Spleen (tissue), 7 donors: ENCODE measurements around the gene CRHBP.

ENCODE experiments used
- CTCF ChIP-seq, 11 experiments: fragments of 200-600 bp in 7 of 11; fragments of 450-650 bp in 4 of 11; sonication (generic) in 4 of 11; IDR thresholded peaks in 8 of 11; conservative IDR thresholded peaks in 3 of 11; 1 replicate in 7 of 11; 2 replicates in 4 of 11; pipeline versions ENCODE4 v1.4.0 to v1.8.0; 2016 to 2021; ENCODE audit warnings: antibody characterized with exemption in 11 of 11, inconsistent platforms in 4 of 11, mild to moderate bottlenecking in 1 of 11
- POLR2A ChIP-seq, 3 donors: fragments of 450-650 bp; IDR thresholded peaks; one replicate each; pipeline ENCODE4 v1.5.1; 2017; ENCODE audit warnings: antibody characterized with exemption in 3 of 3, mild to moderate bottlenecking in 1 of 3
- POLR2AphosphoS5 ChIP-seq, 3 donors: sonication (generic); formaldehyde crosslinking; IDR thresholded peaks; one replicate each; pipeline ENCODE4 v1.5.1; 2017; ENCODE audit warnings: antibody characterized with exemption in 3 of 3
- donor health status: DM: no; HTN: no; CAD: no; lungs with moderate emphysema.
- donor health status: DM: no; HTN: no; CAD: no.
- donor health status: DM: no; HTN: no; CAD: no.

GRCh38 chr5:76974785-76975184 is 21.9 kb downstream of the CRHBP start:
- no peak for TF ChIP-seq POLR2A (IDR thresholded peaks at IDR 0.05)
- TF ChIP-seq CTCF (IDR thresholded peaks at IDR 0.05 in 8 of 11, conservative IDR thresholded peaks at IDR 0.05 in 3 of 11), result no peak
- no peak for TF ChIP-seq POLR2AphosphoS5 (IDR thresholded peaks at IDR 0.05)
